ENCODE measurements around the gene HECW1.

HECW1 gene

GRCh38 chr7:43113622-43114457, 1.4 kb downstream of the HECW1 start:
- no peak overlapping the region for H3K27ac ChIP-seq
- TF ChIP-seq, protein P1, sequence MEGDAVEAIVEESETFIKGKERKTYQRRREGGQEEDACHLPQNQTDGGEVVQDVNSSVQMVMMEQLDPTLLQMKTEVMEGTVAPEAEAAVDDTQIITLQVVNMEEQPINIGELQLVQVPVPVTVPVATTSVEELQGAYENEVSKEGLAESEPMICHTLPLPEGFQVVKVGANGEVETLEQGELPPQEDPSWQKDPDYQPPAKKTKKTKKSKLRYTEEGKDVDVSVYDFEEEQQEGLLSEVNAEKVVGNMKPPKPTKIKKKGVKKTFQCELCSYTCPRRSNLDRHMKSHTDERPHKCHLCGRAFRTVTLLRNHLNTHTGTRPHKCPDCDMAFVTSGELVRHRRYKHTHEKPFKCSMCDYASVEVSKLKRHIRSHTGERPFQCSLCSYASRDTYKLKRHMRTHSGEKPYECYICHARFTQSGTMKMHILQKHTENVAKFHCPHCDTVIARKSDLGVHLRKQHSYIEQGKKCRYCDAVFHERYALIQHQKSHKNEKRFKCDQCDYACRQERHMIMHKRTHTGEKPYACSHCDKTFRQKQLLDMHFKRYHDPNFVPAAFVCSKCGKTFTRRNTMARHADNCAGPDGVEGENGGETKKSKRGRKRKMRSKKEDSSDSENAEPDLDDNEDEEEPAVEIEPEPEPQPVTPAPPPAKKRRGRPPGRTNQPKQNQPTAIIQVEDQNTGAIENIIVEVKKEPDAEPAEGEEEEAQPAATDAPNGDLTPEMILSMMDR (conservative IDR thresholded peaks at IDR 0.05) = no peak

GRCh38 chr7:43114458-43114780, 2.0 kb downstream of the HECW1 start:
- TF ChIP-seq, protein P1 (conservative IDR thresholded peaks at IDR 0.05) = no peak
- no peak overlapping the region for H3K27ac ChIP-seq

DNA sequence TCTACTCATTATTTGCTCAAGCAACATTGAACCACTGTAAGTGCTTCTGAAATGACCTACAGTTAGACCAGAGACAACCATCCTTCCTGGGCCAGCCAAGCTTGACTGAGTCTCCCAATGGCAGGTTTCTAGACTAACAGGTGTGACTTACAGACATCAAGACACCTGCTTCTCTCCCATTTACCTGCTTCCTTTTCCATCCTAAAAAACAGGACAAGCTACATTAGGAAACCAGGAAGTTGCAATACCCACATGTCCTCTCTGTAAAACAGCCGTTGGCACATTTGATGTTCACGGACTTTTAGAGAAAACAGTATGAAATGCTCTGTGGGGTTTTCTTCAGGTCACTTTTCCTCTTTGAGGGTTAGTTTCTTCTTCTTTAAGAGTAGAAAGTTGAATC, 4.0 kb downstream of the HECW1 start:
- H3K27ac ChIP-seq = no peak overlapping the region
- TF ChIP-seq, protein P1 (conservative IDR thresholded peaks at IDR 0.05) = no peak

DNA sequence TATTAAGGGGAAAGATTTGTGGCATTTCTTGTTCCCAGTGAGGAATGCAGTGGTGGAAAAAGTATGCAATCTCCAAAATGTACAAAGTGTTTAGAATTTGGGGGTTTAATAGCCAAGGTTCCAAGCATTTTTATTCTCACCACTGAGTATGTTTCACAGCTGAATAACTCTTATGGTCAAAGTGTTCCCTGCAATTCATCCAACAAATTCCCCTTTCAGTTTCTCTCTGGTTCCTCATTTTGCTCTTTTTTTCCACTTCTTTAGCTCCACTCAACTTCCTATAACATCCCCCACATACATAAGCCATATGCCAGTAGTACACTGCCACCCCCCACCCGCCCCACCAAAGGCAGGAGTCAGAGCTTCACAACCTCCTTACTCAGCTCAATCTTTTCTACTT, 4.6 kb downstream of the HECW1 start:
- H3K27ac ChIP-seq = no peak overlapping the region
- TF ChIP-seq, protein P1 (conservative IDR thresholded peaks at IDR 0.05) = no peak

GRCh38 chr7:43117861-43118260, 5.4 kb downstream of the HECW1 start:
- H3K27ac ChIP-seq = no peak overlapping the region
- TF ChIP-seq, protein P1 (conservative IDR thresholded peaks at IDR 0.05) = no peak

DNA sequence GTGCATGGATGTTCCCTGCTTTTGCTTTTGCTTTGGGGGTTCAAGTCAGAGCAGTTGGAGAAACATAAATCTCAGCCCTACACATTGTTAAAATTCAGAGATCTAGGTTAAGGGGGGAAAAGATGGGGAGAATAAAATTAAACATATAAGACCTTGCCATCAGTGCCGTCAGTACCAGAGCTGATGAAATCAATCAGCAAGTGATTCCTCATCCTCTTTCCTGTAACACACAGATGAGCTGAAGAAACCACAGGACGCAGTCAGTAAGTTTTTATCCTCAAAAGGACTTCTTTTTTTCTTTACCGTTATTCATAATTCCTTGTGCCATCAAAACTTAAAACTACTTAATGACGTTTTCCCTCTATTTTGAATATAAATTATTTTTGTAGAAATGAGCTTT, 5.9 kb downstream of the HECW1 start:
- TF ChIP-seq, protein P1 (conservative IDR thresholded peaks at IDR 0.05) = no peak

GRCh38 chr7:43119371-43120075, 7.1 kb downstream of the HECW1 start:
- H3K27ac ChIP-seq = no peak overlapping the region
- TF ChIP-seq, protein P1 (conservative IDR thresholded peaks at IDR 0.05) = no peak

More for the DNA sequence above, 5.9 kb downstream of the HECW1 start:
- no peak overlapping the region for H3K27ac ChIP-seq

Data from VCaP (cell line).